ENCODE data around the gene FUT7.

The FUT7 gene

GRCh38 chr9:137000177-137000930 lies 31.5 kb downstream of the FUT7 start:
- DNase-seq: peak; percentile 58

DNA sequence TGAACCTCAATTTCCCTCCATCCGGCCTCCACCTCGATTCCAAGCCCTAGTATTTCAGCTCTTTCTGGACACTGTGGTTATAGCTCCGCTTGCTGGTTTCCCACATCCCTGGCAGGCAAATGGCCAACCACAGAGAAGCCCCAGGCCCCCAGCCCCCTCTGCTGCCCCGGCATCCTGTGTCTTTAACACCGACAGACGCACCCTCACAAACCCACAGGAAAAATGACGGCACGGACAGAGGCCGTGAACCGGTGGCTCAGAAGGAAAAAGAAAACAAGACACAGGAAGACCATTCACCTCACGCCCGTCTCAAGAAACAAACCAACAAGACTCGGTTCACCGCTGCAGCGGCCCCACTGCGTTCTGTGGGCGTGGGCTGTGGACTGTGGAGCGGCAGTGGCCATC lies 34.1 kb downstream of the FUT7 start:
- no peak for DNase-seq

- DNase-seq: no peak
Measured at GRCh38 chr9:136997371-136997770, 34.5 kb downstream of the FUT7 start.

- DNase-seq: peak; percentile 65
Measured at GRCh38 chr9:136996361-136997292, 35.3 kb downstream of the FUT7 start, which contains the start of gene CLIC3. TSS of gene CLIC3 (minus strand) at chr9:136996568. CDS start at chr9:136996543, 25 bp downstream.

- DNase-seq: peak; percentile 51
Measured at GRCh38 chr9:136995772-136996311, 36.0 kb downstream of the FUT7 start.

DNA sequence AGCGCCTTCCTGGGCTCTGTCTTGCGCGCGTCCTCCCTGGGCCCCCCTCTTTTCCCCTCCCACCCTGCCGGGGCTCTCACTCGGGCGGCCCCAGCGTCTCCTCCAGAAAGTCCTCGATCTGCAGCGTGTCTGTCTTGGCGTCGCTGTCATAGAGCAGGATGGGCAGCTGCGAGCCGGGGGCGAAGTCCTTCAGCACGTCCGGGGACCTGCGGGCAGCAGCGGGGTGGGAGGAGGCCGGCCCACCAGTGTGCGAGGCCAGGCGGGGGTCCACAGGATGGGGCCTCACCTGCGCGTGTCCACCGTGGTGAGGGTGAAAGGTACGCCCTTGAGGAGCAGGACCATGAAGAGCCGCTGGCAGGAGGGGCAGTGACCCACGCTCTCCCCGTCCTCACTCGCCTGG lies 36.5 kb downstream of the FUT7 start:
- DNase-seq: no peak

GRCh38 chr9:136994888-136995230 lies 37.0 kb downstream of the FUT7 start:
- DNase-seq: no peak

DNA sequence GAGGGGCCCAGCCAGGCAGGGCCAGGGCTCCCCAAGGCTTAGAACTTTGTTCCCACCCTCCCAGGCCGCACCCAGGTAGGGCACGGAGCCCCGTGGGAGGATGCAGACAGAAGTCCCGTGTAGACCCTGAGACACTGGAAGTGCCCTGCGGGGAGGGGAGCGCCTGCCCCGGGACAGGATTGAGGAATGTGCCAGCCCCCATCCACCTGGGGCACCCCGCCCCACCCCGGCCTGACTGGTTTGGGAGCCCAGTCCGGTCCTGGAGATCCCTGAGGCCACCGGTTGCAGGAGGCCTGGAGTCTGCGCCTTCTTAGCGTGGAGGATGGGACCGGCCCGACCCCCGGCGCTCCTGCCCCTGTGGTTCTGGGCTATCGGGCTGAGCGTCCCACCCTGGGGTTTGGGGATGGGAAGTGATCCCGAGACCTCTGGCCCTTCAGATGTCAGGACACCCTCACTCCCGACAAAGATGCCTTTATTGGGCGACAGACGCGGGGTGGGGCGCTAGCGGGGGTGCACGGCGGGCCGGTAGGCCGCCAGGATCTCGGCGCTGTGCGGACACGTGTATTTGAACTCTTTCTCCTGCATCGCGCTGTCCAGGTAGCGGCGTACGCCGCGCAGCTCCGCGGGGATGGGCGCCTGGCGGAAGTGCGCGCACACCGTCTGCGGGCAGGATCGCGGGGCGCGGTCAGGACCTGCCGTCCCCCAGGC lies 37.6 kb downstream of the FUT7 start:
- no peak for DNase-seq

- no peak for DNase-seq
Measured at GRCh38 chr9:136992819-136993369, 39.0 kb downstream of the FUT7 start.

- peak; percentile 96 for DNase-seq
Measured at GRCh38 chr9:136991993-136992818, 39.7 kb downstream of the FUT7 start, which contains the start of gene PAXX. TSS of gene PAXX (plus strand) at chr9:136992422. CDS start at chr9:136992444, 22 bp downstream.

DNA sequence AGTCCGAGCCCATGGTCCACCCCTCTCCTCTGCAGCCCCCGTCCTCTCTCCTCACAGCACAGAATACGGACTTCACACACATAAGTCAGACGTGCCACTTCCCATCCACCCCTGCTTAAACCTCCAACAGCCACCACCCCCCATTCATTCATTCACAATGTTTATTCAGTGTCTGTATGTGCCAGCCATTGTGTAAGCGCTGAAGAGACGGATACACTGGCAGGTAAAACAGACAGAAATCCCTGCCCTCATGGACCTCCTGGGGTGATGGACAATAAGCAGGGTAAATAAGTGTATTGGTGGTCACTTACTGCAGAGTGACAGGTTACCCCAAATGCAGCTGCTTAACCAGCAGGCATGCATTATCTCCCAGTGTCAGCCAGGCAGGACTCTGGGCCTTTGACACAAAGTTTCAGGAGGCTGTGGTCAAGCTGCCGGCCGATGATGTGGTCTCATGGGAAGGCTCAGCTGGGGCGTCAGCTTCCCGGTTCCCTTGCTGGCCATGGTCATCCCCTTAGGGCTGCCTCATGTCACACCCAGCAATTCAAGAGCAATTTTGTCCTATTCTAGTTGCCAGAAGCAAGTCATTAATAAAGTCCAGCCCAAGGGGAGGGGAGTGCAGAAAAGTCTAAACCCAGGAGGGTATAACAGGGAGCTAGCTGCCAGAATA lies 41.5 kb downstream of the FUT7 start:
- no peak for DNase-seq

GRCh38 chr9:136988872-136989271 lies 43.0 kb downstream of the FUT7 start:
- DNase-seq: no peak

DNA sequence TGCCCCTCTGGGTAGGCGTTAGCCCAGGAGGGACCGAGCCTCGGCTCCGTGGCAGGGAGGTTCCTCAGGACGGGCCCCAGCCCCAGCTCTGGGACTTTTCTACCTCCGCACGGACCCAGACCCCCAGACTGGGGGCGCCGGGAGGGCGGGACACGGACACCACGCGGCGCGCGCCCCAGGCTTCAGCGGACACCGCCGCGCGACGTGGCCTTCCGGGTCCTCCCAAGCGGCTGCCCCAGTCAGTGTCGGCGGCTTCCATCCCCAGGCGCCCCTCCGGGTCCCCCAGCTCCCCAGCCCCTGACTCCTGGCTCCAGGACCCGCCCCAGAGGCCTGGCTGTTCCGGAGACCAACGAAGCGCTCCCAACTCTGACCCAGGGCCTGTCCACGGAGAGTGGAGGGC lies 46.0 kb downstream of the FUT7 start:
- DNase-seq: no peak

DNA sequence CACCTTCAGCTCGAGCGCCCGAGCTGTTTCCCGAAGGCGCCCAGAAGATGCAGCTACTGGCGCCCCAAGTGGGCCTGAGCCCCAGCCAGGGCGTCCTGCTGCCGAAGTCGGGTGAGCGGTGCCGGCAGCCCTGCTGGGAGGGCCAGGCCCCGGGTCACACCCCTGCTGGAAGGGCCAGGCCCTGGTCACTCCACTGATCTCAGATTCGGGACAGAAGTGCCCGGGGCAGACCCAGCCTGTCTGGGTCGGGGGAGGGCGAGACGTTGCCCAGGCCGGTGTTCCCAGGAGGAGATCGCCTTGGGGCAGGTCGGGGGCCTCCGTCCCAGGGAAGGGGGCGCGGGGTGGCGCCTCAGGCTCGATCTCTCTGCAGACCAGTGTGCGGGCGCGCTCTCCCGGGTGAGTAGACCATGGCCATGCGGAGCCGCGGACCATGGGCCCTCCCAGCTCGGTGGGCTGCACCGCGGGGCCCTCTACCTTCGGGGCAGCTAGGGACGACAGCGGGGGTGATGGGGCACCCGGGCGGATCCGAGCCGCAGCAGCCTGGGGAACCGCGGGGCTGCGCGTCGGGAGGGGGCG lies 46.8 kb downstream of the FUT7 start:
- DNase-seq: no peak

GRCh38 chr9:136984464-136985026 lies 47.3 kb downstream of the FUT7 start:
- DNase-seq: no peak

DNA sequence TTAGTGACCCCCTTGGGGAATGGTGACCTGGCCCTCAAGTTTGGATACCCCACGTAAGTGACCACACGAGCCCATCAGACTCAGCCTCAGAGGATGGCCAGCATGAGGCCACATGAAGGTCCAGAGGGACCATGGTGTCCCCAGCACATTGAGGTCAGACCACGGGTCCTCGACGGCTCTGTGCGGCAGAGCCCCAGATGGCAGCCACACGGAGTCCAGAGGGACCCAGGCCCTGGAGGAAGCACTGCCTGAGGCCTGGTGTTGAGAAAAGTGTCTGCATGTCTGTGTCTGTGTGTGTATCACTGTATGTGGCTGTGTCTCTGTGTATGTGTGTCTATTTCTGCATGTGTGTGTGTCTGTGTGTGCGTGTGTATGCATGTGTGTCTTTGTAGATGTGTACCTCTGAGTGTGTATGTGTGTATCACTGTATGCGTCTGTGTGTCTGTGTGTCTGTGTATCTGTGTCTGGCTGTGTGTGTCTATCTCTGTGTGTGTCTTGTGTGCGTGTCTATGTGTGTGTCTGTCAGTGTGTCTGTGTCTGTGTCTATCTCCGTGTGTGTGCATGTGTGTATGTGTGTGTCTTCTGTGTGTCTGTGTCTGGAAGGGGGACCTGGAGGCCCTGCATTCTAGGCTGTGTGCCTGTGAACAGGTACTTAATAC lies 48.1 kb downstream of the FUT7 start:
- DNase-seq: no peak

GRCh38 chr9:136983167-136983566 lies 48.7 kb downstream of the FUT7 start:
- DNase-seq: no peak

- DNase-seq: no peak
Measured at GRCh38 chr9:136982232-136983051, 49.4 kb downstream of the FUT7 start, which contains the start of gene LCNL1. TSS of gene LCNL1 (plus strand) at chr9:136982993. CDS start at chr9:136983587, 594 bp downstream.
